Head of caudate nucleus (tissue), 42 donors: ENCODE results near the gene MAN1B1.

Source experiments
- DNase-seq, 42 donors: peaks; one replicate each; pipeline versions ENCODE4 v3.0.0 to v3.0.0-alpha.2; 2020 to 2021; ENCODE audit warnings: mixed read lengths in 7 of 42
- intact Hi-C: fragments of 100-400 bp; cut with DNase I; formaldehyde crosslinking; loops from one replicate; pipeline ENCODE4 v1.15.0; 2022

Gene MAN1B1

DNA sequence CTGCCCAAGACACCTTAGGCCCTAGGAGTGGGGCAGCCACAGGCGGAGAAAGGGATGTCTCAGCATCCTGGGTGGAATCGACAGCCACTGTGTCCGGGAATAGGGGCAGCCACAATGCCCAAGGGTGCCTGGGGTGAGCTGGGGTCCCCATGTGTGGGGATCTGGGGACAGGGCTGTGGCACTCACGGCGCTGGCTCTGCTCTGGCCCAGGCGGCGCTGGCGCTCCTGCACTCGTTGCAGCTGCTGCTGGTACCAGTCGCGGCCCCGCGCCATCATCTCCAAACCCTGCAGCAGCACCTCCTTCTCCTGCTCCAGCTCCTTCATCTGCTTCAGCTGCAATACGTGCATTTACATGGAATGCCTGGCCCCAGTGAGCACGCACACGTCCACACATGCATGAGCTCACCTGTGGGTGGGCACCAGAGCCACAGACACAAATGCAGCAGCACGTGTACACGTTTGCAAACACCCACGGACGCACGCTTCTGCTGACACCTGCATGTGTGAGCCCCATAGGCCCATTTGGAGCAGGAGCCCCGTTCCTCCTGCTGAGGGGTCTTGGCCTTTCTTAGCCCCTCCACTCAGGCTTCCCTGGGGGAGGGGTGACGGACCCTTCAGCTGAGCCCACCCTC lies 21.3 kb upstream of the MAN1B1 start:
- no peak for DNase-seq
- intact Hi-C loops: no loop called here

DNA sequence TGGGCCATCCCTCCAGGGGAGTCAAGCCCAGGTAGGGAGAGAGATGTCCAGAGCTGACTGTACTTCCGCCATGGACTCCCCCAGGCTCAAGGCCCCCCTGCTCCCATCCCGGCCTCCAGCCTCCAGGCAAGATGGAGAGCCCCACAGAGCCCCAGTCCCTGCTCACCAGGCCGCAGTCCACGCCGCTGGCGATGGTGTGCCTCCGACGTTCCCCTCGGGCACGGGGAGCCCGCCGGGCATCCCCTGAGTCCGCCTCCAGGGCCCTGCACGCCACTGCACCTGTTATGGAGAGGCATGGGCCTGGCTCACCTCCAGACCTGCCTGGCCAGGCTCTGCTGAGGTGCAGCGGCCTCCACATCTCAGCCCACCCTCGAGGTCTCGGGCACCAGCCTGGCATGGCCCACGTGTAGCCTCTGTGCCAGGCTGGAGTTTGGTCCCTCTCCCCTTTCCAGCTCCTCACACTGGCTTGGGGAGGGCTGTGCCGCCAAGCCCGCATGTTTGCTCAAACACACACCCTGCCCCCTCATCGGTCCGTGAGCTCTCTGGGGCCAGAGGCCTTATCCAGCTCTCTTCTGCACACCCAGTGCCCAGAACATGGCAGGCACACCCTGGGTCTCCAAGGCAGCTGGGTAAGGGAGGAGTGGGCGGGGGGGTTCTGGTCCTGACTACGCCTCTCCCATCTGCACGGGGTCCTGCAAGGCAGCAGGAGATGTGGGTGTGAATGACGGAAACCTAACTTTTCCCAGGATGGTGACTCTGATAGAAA lies 20.5 kb upstream of the MAN1B1 start:
- intact Hi-C loops: loop anchor here (2.0 kb wide), 1 partner anchor 19 kb away; the partner anchor contains the start of gene NPDC1
- DNase-seq: no peak

DNA sequence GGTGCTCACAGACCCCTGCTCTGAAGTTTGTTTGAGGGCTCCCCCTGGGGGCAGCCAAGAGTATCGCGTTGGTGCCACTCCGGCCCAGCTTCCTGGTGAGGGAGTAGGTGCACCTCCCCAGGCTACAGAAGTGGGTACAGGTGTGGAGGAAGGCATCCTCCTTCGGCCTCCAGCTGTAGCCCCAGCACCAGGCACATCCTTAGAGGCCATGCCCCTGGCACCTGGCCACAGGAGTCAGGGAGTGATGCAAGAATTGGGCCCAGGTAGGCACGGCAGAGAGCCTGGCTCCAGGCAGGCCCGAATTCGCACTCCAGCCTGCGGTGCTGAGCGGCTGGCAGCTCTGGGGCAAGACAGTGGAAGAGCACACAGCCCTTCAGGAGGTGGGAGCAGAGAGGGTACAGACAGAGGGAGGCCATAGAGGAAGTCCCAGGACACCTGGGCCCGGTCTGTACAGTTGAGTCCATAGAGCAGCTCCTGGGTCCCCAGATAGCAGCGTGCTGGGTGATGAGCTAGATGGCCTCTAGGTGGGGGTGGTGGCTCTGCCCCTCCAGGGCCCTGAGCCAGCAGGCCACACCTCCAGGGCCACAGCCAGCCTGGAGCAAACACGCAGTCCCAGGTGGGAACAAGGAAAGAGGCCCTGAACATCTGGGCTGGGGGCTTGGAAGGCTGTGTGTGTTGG lies 18.8 kb upstream of the MAN1B1 start:
- intact Hi-C loops: loop anchor here (2.0 kb wide), 1 partner anchor 21 kb away; the partner anchor contains the start of gene NPDC1
- DNase-seq: peak; percentile 80 to 94 (median 86)

DNA sequence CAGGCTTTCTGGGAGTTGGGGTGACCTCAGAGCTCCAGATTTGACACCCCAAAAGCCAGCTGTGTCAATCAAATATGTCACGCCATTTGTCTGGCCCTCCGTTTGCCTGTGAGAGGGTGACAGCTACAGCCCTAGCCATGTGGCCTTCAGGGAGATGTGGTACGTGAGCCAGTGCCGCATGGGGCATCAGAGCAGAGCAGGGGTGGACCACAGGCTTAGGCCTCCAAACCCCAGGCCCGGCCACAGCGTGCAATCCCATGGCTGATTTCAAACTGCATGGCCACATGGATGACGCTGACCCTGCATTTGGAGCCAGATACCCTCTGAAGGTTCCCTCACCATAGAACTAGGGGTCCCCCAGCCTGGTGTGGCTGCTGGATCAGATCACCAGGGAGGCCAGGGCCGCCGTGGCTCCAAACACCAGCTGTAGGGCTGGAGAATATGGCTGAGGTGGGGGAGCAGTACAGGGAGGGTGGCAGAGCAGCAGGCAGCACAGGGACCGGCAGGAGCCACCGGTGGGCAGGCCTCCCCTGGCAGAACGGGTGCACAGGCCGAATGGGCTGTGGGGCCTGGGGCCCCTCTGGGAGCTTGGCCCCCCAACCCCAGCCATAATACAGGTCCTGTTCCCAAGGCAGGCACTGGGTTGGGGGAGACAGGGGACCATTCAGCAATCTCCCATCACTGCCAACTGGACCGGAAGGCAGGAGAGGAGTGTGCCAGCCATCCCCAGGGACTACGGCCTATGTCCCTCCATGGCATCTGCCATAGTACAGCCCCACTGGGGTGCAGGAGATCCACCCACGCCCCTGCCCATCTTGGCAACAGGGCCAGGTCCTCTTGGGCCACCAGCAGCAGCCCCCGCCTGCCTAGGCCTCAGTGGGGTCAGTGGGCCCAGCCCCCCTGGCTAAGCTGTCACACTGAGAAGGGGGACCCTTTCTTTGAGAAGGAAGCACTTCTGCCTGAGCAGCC lies 18.0 kb upstream of the MAN1B1 start:
- DNase-seq: no peak
- intact Hi-C loops: no loop called here

DNA sequence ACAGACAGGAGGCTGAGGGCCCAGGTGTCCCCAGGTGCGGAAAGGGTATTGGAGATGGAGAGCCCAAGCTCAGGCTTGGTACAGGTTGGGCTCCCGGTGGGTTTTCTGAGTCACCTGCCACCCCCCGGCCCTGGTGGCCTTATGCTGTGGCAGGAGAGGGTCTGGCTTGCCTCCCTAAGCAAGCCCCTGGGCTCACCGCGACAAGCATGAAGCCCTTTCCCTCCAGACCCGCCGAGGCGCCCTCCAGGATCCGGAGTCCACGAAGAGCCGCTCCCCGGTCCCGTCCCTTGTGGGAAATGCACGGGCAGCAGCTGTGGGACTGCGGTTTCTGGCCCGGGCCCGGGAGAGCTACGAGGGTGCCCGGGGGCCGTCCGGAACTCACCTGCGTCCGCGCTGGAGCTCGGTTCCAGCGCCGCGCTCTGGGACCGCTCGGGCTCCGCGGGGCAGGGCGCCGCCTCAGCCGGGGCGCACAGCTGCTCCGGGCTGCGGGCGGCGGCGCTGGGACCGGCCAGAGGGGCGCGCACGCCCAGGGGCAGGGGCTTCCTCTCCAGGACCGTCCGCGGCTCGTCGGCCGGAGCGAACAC lies 17.2 kb upstream of the MAN1B1 start:
- intact Hi-C loops: loop anchor here (10.0 kb wide), 1 partner anchor 285 kb away; no protein-coding TSS in a partner anchor
- no peak for DNase-seq

DNA sequence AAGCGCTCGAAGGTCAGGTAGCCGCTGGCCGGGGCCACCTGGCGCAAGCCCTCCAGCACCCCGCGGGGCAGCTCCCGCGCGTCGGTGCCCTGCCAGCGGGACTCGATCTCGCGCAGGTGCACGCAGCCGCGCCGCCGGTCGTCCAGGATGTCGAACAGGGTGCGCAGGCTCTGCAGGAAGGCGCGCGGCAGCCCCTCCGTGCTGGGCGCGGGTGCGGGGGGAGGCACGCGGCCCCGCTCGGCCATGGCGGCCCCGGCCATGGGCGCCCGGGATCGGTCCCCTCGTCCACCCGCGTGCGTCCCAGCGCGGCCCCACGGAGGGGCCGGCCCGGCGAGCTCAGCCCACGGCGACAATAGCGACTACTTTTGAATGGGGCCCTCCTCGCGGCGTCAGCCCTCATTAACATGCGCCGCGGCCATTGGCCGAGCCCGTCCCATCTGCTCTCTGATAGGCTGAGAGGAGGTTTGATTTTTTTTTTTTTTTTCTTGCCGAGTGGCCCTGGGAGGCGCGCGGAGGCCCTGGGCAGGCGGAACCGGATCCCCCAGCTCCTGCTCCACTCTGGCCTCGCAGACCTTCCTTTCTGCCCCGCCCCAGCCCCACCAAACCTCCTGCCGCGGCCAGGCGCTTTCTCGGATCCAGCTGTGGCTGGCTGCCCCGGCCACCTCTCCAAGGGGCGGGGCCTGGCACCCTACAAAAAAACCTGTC lies 16.4 kb upstream of the MAN1B1 start, which contains the start of gene SAPCD2:
SAPCD2 (minus strand) TSS at position 357 of the 705 bp plus-strand sequence; CDS start at position 260, 97 bp downstream.
- peak; percentile 78 to 94 (median 87) for DNase-seq
- intact Hi-C loops: loop anchor here (10.0 kb wide), 1 partner anchor 286 kb away; no protein-coding TSS in a partner anchor

DNA sequence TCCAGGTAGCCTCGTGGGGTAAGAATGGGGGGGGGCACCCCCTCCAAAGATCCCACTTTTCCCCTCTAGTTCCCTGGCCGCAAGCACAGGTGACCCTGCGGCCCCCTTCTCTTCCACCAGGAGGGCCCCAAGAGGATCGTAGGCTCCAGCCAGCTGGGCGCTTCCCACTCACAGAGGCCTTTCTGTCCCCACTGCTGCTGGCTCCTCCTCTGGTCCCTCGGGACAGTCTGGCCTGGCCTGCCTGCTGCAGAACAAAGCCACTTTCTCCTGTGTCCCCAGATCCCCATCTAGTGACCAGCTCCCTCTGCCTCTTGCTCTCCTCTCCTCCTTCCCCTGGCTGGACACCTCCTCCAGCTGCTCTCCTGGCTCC lies 15.9 kb upstream of the MAN1B1 start:
- intact Hi-C loops: loop anchor here (10.0 kb wide), 1 partner anchor 286 kb away; no protein-coding TSS in a partner anchor
- peak; percentile 71 to 96 (median 89) for DNase-seq

DNA sequence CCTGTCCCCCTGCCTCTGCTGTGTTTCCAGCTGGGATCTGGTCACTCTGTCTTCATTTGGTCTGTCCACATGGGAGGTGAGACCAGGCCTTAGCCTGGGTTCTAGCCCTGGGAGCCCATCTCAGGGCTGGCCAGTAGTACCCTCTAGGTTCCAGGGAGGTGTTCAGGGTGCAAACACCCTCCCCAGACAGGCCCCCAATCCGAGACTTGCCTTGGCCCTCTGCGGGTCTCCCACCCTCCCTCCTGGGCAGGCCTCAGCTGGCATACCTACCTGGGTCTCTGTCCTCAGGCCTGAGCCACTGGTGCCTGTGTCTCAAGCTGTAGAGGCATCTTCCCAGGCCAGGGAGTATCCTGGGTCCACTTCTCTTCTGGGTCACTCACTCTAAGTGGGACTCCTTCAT lies 15.5 kb upstream of the MAN1B1 start:
- DNase-seq: no peak
- intact Hi-C loops: loop anchor here (10.0 kb wide), 1 partner anchor 286 kb away; no protein-coding TSS in a partner anchor

DNA sequence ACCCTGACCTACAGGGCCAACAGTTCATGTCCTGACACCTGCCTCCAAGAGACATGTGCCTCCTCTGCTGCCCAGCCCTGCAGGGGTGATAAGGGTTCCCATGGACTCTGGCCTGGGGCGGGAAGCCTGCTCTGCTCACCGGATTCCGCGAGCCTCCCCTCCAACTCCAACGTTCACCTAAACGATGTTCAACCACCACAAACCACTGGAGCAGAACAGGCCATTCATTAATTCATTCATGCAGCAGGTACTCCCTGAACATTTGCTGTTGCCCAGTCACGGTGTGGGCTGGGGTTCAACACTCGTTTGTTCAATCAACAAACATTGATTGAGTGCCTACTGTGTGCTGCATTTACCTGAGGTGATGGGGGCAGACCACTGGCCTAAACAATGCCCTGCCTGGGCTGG lies 12.8 kb upstream of the MAN1B1 start:
- no peak for DNase-seq
- intact Hi-C loops: loop anchor here (10.0 kb wide), 1 partner anchor 289 kb away; no protein-coding TSS in a partner anchor

DNA sequence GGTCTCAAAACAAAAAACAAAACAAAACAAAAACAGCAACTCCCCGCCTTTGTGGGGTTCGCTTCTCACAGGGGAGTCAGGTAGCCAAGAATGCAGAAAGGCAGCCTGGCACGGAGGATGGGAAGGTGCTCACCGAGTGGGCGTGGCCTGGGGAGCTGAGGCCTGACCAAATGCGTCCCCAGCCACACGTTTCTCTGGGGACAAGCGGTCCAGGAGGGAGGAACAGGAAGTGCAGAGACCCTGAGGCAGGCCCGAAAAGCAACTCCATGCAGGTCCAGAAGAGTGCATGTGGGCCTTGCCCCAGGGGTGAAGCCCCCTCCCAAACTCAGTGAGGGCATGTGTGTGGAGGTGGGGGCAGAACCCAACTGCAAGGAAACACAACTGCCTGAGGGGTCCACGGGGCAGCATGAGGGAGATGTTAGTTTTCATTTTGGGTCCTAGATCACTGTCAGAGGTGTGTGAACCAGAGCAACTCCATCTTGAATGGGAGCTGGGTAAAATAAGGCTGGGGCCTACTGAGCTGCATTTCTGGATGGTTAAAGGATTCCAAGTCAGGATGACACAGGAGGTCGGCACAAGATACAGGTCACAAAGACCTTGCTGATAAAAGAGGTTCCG lies 12.0 kb upstream of the MAN1B1 start:
- intact Hi-C loops: loop anchor here (10.0 kb wide), 1 partner anchor 290 kb away; no protein-coding TSS in a partner anchor
- DNase-seq: no peak

DNA sequence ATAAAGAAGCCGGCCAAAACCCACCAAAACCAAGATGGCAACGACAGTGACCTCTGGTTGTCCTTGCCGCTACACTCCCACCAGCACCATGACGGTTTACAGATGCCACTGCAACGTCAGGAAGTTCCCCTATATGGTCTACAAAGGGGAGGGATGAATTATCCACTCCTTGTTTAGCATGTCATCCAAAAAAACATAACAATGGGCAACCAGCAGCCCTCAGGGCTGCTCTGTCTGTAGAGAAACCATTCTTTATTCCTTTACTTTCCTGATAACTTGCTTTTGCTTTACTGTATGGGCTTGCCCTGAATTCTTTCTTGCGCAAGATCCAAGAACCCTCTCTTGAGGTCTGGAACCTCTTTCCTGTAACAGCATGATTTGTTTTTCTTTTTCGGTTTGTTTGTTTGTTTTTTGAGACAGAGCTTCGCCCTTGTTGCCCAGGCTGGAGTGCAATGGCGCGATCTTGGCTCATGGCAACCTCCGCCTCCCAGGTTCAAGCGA lies 11.5 kb upstream of the MAN1B1 start:
- intact Hi-C loops: loop anchor here (10.0 kb wide), 1 partner anchor 291 kb away; no protein-coding TSS in a partner anchor
- no peak for DNase-seq

DNA sequence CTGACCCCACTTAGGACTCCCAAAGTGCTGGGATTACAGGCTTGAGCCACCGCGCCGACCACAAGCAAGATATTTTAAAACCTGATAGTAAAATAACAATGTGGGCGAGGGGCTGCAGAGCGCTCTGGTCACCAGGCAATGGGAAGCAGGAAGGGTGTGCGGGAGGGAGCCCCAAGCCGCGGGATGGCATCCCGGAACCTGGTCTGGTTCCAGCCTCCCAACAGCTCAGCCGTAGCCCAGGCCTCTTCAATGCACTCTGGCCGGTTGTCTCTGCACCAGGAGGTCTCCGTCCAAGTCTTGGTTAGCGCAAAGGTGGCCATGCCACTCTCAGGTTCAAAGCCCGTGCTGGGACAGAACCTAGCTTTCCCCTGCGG lies 10.2 kb upstream of the MAN1B1 start:
- DNase-seq: peak in 2 of 42 donors; percentile 27 to 38
- intact Hi-C loops: loop anchor here (10.0 kb wide), 1 partner anchor 292 kb away; no protein-coding TSS in a partner anchor

DNA sequence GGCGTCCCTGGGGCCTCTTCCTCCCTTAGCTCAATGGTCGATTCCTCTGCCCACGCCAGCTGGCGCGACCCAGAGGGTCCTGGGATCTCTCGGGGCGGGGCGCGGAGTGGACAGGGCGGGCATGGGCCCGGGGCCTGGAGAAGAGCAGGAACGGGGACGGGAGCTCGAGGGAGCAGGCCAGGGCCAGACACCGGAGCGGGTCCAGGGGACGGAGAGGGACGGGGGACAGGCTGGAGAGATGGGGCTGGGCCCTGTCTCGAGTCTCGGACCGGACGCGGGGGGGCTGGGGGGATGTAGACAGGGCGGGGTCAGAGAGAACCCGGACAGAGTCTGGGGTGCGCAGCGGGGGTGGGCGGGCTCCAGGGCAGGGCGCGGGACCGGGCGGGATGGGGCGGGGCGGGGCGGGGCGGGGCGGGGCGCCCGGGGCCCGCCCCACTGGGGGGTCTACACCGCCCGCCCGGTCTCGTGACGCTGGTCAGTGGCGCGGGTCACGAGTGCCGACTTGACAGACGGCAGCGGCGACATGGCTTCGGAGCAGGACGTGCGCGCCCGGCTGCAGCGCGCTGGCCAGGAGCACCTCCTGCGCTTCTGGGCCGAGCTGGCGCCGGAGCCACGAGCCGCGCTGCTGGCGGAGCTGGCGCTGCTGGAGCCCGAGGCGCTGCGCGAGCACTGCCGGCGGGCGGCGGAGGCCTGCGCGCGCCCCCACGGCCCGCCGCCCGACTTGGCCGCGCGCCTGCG lies 9.6 kb upstream of the MAN1B1 start, which contains the start of gene UAP1L1:
UAP1L1 (plus strand) TSS at position 508 of the 738 bp plus-strand sequence; CDS start at position 524, 16 bp downstream.
- DNase-seq: peak; percentile 77 to 96 (median 89)
- intact Hi-C loops: loop anchor here (10.0 kb wide), 1 partner anchor 292 kb away; no protein-coding TSS in a partner anchor

DNA sequence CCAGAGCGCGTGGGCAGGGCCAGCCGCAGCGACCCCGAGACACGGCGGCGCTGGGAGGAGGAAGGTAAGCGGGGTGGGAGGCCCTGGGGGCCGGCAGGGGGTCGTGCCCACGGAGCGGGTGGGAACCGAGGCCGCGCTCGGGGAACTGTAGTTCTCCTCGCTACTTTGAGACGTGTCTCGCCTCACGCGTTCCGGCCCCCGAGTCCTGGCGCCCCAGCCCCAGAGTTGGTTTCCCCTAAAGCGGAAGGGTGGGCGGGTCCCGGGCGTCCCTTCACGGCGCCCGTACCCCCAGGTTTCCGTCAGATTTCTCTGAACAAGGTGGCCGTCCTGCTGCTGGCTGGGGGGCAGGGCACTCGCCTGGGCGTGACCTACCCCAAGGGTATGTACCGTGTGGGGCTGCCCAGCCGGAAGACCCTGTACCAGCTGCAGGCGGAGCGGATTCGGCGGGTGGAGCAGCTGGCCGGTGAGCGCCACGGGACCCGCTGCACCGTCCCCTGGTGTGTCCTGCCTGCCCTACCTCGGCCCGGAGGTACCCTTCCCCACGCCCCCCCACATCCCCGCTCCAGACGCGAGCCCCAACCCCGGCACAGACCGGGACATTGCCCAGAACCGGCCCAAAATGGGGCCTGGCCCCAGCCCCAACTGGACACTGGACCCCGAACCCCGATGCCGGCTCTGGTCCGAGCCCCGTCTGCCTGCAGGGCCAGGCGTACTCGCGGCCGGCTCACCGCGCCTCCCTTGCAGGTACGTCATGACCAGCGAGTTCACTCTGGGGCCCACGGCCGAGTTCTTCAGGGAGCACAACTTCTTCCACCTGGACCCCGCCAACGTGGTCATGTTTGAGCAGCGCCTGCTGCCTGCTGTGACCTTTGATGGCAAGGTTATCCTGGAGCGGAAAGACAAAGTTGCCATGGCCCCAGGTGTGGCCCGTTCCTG lies 8.8 kb upstream of the MAN1B1 start:
- intact Hi-C loops: loop anchor here (10.0 kb wide), 1 partner anchor 293 kb away; no protein-coding TSS in a partner anchor
- DNase-seq: no peak
